DND-41 (cell line): ENCODE data around the gene OPTC.

ENCODE experiments used
- ATAC-seq: fragments of 200-7000 bp; cut with Tn5 transposase; 3 replicates; pipeline ENCODE4 v1.9.1; 2021; ENCODE audit warnings: low read depth; ENCODE audit not compliant: insufficient read depth
- DNase-seq: peaks from one replicate; pipeline ENCODE4 v3.0.0-alpha.2; 2020
- H2AFZ ChIP-seq: 2 replicates; pipeline ENCODE4 v1.6.0; 2012; ENCODE audit warnings: low read depth, low read length
- H3K27ac ChIP-seq: 2 replicates; pipeline ENCODE4 v1.5.1; 2012; ENCODE audit warnings: low read length, inconsistent platforms
- H3K27me3 ChIP-seq: fragments of 200-600 bp; sonication (generic); 2 replicates; pipeline ENCODE4 v1.6.0; 2012; ENCODE audit warnings: low read length, mild to moderate bottlenecking, inconsistent platforms; ENCODE audit not compliant: insufficient read depth, poor library complexity
- H3K36me3 ChIP-seq: 2 replicates; pipeline ENCODE4 v1.5.1; 2012; ENCODE audit warnings: low read length, inconsistent platforms; ENCODE audit not compliant: insufficient read depth
- H3K4me1 ChIP-seq: 2 replicates; pipeline ENCODE4 v1.5.1; 2012; ENCODE audit warnings: mild to moderate bottlenecking, low read length; ENCODE audit not compliant: insufficient read depth
- H3K4me2 ChIP-seq: 2 replicates; pipeline ENCODE4 v1.6.0; 2012; ENCODE audit warnings: mild to moderate bottlenecking, moderate library complexity, low read length, inconsistent platforms; ENCODE audit not compliant: insufficient read depth
- H3K4me3 ChIP-seq, 2 experiments: fragments of 200-600 bp in 1 of 2; shearing (Covaris generic) in 1 of 2; 2 replicates each; pipeline ENCODE4 v1.5.1; 2012 to 2016; ENCODE audit warnings: inconsistent platforms in 2 of 2, low read length in 2 of 2, mild to moderate bottlenecking in 2 of 2, low read depth in 1 of 2, moderate library complexity in 1 of 2
- H3K79me2 ChIP-seq: 2 replicates; pipeline ENCODE4 v1.6.0; 2012; ENCODE audit warnings: low read length, inconsistent platforms; ENCODE audit not compliant: insufficient read depth
- H3K9ac ChIP-seq: 2 replicates; pipeline ENCODE4 v1.6.0; 2012; ENCODE audit warnings: low read depth, mild to moderate bottlenecking, inconsistent platforms, low read length, moderate library complexity
- H3K9me3 ChIP-seq: 2 replicates; pipeline ENCODE4 v1.5.1; 2012; ENCODE audit warnings: low read length, moderate library complexity, mild to moderate bottlenecking, inconsistent platforms; ENCODE audit not compliant: insufficient read depth, severe bottlenecking
- H4K20me1 ChIP-seq: 2 replicates; pipeline ENCODE4 v1.6.0; 2012; ENCODE audit warnings: low read length; ENCODE audit not compliant: insufficient read depth
- EZH2 ChIP-seq: IDR thresholded peaks from 3 replicates; pipeline ENCODE4 v1.6.1; 2012; ENCODE audit warnings: borderline replicate concordance, low read depth, mild to moderate bottlenecking, moderate library complexity, low read length, inconsistent platforms; ENCODE audit not compliant: severe bottlenecking
- TF ChIP-seq, protein P1 (sequence below): IDR thresholded peaks from 2 replicates; pipeline ENCODE4 v1.5.1; 2012; ENCODE audit warnings: borderline replicate concordance, low read length, moderate library complexity, mild to moderate bottlenecking; ENCODE audit not compliant: poor library complexity, severe bottlenecking; ENCODE audit errors: extremely low read depth

Gene OPTC

DNA sequence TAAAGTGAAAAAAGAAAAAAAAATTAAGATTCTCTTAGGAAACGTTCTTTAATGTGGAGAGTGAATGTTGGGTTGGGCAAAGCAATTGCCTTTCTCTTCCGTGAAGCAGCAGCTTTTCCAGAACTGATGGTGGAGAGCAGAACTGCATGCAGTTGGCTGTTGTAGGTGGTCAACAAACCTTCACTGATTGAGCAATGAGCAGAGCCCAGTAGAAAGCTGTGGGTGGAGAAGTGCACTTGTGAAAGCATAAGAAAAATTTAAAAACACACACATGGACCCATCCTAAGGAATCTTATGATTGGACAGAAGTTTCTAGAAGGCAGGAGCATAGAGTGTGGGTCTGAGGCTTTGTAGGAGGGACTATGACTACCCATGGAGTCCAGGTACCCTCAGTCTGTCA lies 13.9 kb upstream of the OPTC start:
- H3K9ac ChIP-seq, result no peak overlapping the region
- no peaks in the 10 kb centered on the region for H4K20me1 ChIP-seq
- H3K27me3 ChIP-seq, result peaks cover 21% of the 10 kb centered on the region
- ATAC-seq, result no peak
- H3K27ac ChIP-seq, result no peak overlapping the region
- TF ChIP-seq, protein P1, sequence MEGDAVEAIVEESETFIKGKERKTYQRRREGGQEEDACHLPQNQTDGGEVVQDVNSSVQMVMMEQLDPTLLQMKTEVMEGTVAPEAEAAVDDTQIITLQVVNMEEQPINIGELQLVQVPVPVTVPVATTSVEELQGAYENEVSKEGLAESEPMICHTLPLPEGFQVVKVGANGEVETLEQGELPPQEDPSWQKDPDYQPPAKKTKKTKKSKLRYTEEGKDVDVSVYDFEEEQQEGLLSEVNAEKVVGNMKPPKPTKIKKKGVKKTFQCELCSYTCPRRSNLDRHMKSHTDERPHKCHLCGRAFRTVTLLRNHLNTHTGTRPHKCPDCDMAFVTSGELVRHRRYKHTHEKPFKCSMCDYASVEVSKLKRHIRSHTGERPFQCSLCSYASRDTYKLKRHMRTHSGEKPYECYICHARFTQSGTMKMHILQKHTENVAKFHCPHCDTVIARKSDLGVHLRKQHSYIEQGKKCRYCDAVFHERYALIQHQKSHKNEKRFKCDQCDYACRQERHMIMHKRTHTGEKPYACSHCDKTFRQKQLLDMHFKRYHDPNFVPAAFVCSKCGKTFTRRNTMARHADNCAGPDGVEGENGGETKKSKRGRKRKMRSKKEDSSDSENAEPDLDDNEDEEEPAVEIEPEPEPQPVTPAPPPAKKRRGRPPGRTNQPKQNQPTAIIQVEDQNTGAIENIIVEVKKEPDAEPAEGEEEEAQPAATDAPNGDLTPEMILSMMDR, result no peak
- H3K4me3 ChIP-seq, result no peak overlapping the region
- no peaks in the 10 kb centered on the region for H3K36me3 ChIP-seq
- H3K9me3 ChIP-seq, result no peaks in the 10 kb centered on the region
- H3K4me1 ChIP-seq, result no peaks in the 10 kb centered on the region
- H2AFZ ChIP-seq, result no peak overlapping the region
- no peak for DNase-seq
- H3K4me2 ChIP-seq, result no peak overlapping the region
- no peaks in the 10 kb centered on the region for H3K79me2 ChIP-seq

GRCh38 chr1:203480525-203481084 lies 13.3 kb upstream of the OPTC start:
- no peak for ATAC-seq
- no peaks in the 10 kb centered on the region for H3K36me3 ChIP-seq
- H3K4me2 ChIP-seq, result no peak overlapping the region
- H3K27me3 ChIP-seq, result peaks cover 21% of the 10 kb centered on the region
- H4K20me1 ChIP-seq, result no peaks in the 10 kb centered on the region
- no peaks in the 10 kb centered on the region for H3K4me1 ChIP-seq
- H3K9ac ChIP-seq, result no peak overlapping the region
- no peak overlapping the region for H2AFZ ChIP-seq
- peak; percentile 17 for DNase-seq
- no peak overlapping the region for H3K4me3 ChIP-seq
- H3K79me2 ChIP-seq, result no peaks in the 10 kb centered on the region
- no peak overlapping the region for H3K27ac ChIP-seq
- no peaks in the 10 kb centered on the region for H3K9me3 ChIP-seq
- TF ChIP-seq EZH2, result no peak
- TF ChIP-seq, protein P1, result no peak

- Histone ChIP-seq H4K20me1 (no peaks in the 10 kb centered on the region), H2AFZ (no peak overlapping the region), H3K27ac (no peak overlapping the region)
Measured at GRCh38 chr1:203481196-203481595, 12.8 kb upstream of the OPTC start.

More at GRCh38 chr1:203481196-203481595, 12.8 kb upstream of the OPTC start:
- TF ChIP-seq, protein P1, result no peak
- TF ChIP-seq EZH2, result no peak
- Histone ChIP-seq H3K4me2 (no peak overlapping the region), H3K9me3 (no peaks in the 10 kb centered on the region), H3K4me3 (no peak overlapping the region), H3K27me3 (peaks cover 17% of the 10 kb centered on the region), H3K36me3 (no peaks in the 10 kb centered on the region), H3K9ac (no peak overlapping the region), H3K79me2 (no peaks in the 10 kb centered on the region), H3K4me1 (no peaks in the 10 kb centered on the region)
- DNase-seq (no peak), ATAC-seq (no peak)
